ENCODE data around the gene PTH1R.
"Not testable (repeated sequence)": the region's sequence is repeated elsewhere in the genome, so short reads cannot be mapped to it uniquely, and the experiment has no call there.

The PTH1R gene

DNA sequence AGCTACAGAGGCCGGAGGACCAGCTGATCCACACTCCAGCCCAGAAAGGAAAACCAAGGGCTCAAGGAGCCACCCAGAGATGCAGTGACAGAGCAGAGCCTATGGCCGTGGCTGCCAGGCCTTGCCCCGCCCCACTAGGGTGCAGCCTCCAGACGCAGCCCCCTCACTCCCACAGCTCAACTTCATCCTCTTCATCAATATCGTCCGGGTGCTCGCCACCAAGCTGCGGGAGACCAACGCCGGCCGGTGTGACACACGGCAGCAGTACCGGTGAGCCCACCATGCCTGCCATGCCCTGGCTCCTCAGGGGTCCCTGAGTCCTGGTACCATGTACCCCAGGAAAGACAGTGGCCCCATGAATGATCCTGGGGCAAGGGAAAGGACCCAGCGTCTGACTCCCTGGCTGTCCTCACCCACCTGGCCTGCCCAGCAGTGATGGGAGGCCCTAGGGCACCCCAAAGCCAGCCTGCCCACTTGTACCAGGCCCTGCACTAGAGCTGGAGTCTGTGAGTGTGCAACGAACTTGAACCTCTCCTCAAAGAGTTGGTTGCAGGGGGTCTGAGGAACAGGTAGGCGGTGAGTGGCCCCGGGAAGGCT, 24.2 kb downstream of the PTH1R start:
- no peak for DNase-seq

DNA sequence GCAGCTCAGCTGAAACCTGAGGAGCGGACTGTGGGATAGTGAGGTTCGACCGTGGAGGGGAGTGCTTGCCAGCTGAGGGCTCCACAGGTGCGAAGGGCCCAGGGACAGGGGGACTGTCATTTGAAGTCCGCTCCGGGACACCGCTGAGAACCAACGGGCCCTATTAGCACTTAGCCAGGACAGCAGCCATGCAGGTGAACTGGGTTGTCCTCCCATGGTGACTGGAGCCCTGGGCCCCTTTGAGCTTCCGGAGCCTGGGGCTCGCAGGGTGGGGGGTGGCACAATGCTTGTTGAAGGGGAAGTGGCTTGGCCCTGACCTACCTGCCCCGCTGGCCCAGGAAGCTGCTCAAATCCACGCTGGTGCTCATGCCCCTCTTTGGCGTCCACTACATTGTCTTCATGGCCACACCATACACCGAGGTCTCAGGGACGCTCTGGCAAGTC, 24.7 kb downstream of the PTH1R start:
- no peak for DNase-seq

DNA sequence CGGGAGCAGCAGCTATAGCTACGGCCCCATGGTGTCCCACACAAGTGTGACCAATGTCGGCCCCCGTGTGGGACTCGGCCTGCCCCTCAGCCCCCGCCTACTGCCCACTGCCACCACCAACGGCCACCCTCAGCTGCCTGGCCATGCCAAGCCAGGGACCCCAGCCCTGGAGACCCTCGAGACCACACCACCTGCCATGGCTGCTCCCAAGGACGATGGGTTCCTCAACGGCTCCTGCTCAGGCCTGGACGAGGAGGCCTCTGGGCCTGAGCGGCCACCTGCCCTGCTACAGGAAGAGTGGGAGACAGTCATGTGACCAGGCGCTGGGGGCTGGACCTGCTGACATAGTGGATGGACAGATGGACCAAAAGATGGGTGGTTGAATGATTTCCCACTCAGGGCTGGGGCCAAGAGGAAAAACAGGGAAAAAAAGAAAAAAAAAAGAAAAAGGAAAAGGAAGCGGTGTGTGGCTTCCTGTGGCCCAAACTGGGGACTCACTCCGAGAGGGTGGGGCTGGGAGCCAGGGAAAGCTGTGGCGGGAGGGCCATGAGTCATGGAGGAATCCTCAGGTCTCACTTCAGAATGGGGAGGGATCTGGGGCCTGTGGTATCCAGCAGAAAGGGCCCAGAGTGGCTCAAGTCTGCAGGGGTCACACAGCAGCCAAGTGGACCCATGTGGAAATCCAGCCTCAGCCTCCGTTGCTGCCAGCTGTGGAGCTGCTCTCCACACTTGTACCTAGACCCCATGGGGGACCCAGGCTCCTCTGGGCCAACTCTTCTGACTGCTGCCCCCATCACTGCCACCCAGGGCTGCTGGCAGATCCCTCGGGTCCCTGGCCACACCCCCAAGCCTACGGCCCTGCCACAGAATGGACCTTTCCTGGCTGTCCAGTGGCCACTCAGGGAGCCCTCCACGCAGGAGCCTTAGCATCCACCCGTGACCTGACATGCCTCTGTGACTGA, 26.1 kb downstream of the PTH1R start:
- DNase-seq = no peak

DNA sequence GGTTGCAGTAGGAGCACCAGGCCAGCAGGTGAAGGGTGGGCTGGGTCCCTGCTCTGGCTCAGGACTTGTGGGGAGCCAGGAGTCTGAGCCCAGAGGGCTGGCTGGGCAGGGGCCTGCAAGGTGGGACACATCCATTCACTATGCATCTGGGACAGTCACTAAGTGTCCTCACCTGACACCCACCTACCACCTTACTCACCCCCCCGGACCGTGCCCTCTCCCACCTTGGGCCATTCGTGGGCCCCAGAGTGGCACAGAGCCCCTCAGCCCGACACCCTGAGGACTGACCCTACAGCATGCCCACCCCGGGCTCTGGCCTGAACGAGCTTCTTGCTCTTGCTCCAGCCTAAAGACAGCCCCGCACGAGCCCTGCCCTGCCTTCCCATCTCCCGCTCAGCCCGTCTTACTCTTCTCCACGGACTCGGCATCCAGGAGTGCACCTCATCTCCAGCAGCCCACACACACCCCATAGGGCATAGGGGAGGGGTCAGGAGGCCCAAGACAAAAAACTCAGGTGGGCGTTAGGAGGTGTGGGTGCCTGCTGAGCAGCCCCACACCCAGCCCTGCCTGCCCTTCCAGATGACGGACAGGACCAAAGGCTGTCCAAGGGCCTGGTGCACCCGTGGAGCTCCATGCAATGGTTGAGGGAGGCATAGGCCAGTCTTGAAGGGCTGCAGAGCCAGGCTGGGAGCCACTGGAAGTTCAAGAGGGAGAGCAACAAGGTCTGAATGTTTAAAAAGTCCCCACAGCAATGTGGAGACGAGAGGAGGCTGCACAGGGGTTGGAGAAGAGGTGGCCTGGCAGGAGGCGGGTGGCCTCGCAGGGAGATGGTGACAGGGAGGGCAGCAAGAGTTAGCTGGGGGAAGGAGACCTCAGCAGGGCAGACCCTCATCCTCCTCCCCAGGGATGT, 27.0 kb downstream of the PTH1R start:
- DNase-seq = no peak

DNA sequence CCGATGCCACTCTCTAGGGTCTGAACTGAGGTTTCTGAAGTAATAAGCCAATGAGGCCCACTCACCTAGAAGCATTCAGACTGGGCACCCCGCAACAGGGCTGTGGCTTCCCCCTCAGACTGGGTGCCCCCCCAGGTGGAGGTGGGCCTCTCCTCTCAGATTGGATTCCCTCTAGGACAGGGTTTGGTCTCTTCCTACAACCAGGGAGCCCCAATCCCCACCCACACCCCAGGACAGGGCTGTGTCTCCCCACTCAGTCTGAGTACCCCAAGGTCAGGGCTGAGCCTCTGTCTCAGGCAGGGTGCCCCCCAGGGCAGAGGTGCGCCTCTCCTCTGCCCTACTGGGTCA, 27.7 kb downstream of the PTH1R start:
- DNase-seq = no peak

DNA sequence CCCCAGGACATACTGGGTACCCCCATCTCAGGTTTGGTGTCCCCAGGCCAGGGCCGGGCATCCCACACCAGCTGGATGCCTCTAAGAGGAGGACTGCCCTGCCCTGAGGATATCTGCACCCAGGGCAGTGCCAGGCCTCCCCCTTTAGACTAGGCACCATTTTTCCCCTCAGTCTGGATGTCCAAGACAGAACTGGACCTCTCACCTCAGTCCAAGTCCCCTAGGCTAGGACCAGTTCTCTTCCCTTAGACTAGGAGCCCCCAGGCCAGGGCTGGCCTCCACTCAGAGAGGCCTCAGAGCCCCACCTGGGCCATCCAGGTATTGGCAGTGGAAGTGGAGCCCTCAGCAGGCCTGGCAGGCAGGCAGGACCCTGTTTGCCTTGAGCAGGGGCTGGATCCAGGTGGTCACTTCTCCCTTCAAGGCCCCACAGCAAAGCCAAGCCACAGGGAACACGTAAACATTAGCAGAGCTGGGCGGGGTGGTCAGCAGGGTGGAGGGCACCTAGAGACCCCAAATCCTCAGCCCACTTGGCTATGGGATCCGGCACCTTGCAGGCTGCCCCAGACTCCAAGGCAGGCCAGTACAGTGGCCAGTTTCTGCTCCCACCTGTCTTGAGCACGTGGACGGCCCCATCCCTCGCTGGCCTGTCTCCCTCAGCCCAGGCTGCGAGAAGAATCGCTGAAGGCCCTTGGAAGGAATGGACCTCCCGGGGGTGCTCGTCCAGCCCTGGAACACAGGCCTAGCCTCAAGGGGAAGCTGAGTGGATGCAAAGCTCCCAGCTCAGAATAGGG, 28.3 kb downstream of the PTH1R start:
- DNase-seq = no peak

DNA sequence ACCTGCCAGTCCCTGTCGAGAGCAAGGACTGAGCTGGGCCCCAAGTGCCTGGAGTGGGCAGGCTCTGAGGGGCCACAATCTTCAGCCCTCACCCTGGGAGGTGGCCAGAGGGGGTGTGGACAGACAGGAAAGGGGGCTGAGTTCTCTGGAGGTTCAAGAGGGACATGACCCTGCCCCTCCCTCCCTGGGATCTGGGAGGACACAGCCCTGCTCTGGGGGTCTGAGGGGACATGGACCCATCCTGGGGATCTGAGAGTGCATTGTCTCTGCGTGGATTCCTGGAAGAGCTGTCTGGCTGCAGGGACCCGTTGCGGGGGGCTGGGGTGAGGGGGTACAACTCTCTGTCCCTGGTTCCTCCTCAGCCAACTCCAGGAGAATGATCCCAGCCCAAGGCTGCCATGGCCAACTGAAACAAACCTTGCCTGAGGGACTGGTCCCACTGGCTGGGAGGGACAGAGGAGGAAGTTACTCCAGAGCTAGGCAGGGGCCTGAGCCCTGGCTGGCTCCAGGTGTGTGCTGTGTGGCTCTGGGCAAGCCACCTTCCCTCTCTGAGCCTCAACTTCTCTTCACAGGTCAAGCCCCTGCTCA, 29.0 kb downstream of the PTH1R start:
- no peak for DNase-seq

DNA sequence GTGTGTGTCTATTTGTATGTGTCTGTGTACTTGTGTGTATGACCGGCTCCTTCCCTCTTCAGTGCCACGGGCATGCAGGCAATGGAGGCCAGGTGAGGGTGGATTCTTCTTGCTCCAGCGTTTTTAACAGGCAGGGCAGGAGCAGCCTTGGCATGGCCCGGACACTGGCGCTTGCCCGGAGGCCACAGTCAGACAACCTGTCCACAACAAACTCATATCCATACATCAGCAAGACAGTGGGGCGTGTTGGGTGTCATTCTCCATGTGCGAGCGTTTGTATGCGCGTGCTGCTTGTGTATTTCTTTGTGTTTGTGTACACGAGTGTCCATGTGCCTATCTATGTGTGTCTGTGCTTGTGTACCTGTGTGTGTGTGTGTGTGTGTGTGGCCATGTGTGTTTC, 29.8 kb downstream of the PTH1R start:
- DNase-seq = no peak

DNA sequence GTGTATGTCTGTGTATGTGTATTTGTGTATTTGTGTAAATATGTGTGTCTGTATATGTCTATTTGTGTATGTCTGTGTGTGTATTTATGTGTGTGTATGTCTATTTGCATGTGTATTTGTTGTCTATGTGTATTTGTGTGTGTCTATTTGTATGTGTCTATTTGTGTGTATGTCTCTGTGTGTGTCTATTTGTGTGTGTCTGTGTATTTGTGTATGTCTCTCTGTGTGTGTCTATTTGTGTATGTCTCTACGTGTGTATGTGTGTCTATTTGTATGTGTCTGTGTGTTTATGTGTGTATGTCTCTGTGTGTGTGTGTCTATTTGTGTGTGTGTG, 30.4 kb downstream of the PTH1R start:
- no peak for DNase-seq

DNA sequence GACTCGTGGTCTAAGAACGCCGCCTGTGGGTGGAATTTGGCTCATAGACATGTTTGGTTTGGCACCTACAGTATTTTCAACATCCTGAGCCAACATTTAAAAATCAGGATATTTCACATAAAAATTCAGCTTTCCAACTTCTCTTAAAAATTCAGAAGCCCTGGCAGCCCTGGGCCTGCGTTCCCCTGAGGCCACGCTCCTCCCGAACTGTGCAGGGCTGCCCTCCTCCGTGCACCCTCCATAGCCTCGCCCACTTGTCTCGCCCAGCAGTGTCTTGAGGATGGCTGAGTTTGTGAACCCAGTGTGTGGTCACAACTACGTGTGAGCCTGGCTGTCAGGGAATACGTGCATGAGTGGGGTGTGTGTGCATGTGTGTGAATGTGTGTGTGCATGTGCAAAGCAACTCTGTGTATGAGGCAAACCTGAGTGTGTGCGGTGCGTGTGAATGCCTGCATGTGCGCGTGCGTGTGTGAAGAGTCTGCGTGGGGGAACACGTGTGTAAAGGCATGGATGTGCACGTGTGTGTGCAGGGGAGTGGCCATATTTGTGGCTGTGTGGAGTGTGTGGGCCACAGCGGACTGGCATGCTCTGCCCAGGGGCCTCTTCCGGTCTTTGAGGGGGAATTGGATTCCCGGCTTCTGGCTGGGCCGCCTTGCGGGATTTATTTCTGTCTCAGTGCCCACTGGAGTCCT, 30.9 kb downstream of the PTH1R start:
- DNase-seq = no peak

DNA sequence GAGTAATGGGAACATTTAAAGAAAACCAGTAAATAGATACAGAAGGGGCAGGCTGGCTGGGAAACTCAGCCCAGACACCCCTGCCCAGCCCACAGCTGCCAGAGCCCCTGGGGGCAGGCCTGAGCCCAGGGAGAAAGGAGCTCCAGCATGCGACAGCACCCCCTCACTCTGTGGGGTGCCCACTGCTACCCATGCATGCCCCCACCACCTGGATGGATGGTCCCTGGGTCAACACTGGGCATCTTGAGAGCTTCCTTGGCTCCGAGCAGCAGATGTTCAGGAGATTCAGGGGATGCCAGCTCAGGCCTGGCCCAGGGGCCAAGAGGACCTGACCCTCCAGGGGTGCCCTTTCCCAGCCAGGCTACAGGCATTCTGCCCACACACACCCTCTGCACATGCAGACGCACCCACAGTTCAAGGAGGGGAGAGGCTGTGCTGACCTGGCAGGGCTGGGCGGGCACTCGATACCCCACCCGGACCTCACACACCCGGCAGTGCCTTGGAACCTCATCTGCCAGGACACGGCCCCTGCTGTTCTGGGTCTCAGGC, 31.5 kb downstream of the PTH1R start:
- DNase-seq = no peak

DNA sequence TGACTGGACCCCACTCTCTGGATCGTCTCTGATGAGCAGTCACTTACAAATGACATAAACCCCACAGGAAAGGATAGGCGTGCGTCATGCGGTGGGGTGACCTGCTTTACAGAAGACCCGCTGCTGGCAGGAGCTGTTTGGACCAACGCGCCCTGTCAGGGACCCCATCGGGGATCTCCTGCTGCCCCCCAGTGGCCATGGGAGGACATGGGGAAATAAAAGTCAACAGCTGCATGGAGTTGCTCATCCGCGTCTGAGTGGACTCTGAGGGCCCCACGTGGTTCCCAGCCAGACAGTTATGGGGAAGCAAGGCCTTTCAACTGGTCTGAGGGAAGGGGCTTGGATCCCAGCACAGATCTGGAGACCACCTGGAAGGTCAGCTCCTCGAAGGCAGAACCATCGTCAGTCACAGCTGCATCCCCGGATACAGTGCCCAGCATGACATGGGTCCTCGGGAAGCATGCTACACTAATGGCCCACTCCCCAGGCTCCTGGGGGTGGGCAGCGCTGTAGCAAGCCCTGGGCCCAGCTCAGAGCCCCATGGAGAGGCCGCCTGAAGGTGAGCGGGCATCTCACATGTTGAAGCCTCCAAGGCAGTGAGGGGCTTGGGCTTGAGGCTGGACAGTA, 32.1 kb downstream of the PTH1R start:
- DNase-seq = no peak

DNA sequence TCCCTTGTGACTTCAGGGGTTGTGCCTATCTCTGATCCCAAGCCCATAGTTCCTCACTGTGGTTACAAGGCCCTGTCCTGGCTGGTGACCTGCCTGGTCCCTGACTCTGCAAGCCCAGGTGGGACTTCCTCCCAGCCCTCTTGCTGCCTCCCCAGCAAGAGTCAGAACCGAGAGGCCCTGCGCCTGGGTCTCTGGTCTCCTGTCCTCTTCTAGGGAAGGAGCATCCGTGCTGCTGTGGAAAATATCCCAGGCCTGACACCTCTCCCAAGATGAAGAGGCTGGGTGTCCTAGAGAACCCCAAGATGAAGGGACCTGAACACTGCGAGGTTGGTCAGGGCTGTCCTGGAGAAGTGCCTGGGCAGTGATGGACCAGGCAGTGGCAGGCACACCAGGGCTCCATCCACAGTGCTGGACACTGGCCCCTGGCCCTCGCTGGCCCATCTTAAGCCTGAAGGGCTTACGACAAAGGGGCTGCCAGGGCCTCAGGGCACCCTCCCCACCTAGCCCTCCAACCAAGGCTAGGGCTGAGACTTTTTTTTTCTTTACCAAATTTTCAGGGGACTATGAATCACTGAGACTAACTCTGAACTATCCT, 32.7 kb downstream of the PTH1R start:
- DNase-seq = no peak

DNA sequence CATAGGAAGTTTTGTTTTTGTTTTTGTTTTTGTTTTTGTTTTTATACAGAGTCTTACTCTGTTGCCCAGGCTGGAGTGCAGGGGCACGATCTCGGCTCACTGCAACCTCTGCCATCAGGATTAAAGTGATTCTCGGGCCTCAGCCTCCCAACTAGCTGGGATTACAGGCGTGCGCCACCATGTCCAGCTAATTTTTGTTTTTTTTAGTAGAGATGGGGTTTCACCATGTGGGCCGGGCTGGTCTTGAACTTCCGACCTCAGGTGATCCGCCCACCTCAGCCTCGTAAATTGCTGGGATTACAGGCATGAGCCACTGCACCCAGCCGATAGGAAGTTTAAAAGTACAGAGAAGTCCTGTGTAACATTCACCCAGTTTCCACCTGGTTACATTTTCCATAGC, 33.4 kb downstream of the PTH1R start:
- not testable (repeated sequence) for DNase-seq

DNA sequence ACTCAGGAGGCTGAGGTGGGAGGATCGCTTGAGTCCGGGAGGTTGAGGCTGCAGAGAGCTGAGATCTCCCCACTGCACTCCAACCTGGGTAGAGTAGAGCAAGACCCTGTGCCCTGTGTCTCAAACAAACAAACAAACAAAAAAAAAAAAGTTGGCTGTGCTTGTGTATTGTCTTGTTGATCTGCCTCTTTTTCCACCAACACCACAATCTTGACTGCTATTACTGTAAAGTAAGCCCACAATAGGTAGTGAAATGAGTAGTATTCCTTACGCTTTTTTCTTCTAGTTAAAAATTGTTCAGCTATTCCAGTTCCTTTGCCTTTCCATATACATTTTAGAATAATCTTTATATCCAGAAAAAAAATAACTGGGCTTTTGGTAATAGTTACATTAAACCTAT, 35.5 kb downstream of the PTH1R start:
- no peak for DNase-seq

DNA sequence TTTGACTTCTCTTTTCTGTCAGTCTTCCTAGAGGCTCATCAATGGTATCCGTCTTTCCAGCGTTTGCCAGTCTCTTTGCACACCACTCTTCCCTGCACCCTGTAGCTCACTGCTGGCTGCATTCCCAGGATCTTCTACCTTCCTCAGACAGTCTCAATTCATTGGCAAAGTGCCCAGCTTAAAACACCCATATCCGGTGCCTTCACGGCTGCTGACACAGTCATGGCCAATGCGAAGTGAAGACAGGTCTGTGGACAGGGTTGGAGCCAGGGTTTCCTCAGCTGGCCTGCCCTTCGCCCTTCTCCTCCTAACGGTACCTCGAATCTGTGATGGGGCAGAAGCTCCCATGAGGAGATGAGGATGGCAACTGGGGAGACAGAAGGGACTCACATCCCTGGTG, 36.1 kb downstream of the PTH1R start:
- DNase-seq = no peak

DNA sequence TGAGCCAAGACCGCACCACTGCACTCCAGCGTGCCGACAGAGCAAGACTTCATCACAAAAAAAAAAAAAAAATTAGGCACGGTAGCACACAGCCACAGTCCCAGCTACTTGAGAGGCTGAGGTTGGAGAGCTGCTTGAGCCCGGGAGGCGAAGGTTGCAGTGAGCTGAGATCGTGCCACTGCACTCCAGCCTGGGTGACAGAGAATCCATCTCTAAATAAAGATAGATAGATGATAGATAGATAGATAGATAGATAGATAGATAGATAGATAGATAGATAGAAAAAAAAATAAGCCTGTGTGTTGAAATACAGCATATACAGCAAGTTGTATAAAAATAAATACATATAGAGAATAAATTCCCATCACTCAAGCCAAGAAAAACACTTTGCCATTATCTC, 37.3 kb downstream of the PTH1R start:
- no peak for DNase-seq

DNA sequence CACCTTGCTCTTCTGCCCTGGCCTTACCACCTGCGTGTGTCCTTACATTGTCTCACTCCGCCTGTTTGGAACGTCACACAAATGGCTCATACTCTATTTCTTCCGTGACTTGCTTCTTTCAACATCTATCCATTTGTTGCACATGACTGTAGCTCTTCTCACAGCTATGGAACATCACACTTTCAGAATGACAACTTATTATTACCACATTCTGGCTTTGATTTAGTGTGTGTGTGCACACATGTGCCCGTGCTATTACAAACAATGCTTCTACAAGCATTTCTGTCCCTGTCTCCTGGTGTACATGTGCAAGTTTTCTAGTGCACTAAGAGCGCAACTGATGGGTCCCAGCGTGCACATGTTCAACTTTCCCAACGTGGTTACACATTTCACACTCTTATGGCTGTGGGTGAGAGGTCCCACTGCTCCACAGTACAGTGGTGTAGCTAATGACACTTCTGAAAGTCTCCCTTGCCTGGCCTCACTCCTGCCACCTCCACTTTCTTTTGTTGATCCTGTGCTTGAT, 37.8 kb downstream of the PTH1R start:
- DNase-seq = no peak

DNA sequence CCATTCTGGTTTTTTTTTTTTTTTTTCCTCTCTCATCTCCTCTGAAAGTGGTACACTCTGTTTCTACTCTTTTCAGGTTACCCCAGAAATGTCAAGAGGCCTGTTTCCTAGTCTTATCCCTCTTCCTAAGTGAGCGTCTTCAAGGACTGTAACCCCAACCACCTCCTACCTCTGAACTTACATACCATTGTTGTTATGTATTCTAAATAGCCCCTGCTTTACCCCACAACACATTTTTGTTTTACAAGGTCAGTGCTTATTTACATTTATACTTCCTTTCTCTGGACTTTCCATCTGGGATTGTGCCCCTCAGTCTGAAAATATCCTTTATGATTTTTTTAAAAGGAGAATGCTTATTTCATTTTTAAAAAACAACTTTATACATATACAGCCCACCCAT, 38.8 kb downstream of the PTH1R start:
- DNase-seq = no peak

DNA sequence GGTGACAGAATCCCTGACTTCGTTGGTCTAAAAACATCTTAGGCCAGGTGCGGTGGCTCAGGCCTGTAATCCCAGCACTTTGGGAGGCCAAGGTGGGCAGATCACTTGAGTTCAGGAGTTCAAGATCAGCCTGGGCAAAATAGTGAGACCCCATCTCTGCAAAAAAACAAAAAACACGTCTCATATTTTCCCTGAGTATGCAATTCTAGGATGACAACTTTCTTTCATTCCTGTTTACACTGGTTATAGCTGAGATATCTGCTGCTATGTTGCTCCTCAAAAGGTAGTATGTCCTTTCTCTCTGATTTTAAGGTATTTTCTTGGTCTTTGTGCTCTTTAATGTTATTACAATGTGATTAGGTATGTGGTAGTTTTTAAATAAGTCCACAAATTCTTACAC, 39.3 kb downstream of the PTH1R start:
- DNase-seq = no peak
